Upper lobe of left lung (tissue), 4 donors: Measurements from ENCODE around the gene AMELX.

Source experiments
- EP300 ChIP-seq, 4 donors: sonication (generic); formaldehyde crosslinking; IDR thresholded peaks; one replicate each; pipeline ENCODE4 v1.5.1; 2017; ENCODE audit warnings: antibody characterized with exemption in 4 of 4, control low read depth in 2 of 4
- POLR2AphosphoS5 ChIP-seq, 2 donors: sonication (generic); formaldehyde crosslinking; IDR thresholded peaks; one replicate each; pipeline ENCODE4 v1.5.1; 2017; ENCODE audit warnings: antibody characterized with exemption in 2 of 2
- TF ChIP-seq, protein P1 (sequence below), 6 experiments: fragments of 450-650 bp in 4 of 6; fragments of 200-600 bp in 2 of 6; sonication (generic) in 2 of 6; IDR thresholded peaks; one replicate each; pipeline ENCODE4 v1.5.1; 2016 to 2019; ENCODE audit warnings: antibody characterized with exemption in 6 of 6

DNA sequence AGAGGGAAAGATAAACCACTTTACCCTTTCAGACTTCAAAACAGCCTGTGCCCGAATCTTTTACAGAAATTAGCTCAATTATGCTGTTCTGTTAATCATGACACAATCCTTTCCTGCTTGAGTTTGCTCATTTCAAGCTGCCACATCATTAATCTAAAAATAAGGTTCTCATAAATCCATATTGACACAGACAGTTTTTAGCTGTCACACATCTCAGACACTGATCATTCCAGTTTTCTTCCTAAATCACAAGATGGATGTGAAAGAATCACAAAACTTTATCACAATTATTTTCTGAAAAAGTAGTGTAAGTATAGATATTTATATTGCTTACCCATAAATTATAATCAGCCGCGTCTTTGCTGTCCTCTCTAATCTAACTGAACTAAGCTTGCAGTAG, 27.9 kb upstream of the AMELX start:
- TF ChIP-seq POLR2AphosphoS5 (IDR thresholded peaks at IDR 0.05): no peak
- TF ChIP-seq, protein P1, sequence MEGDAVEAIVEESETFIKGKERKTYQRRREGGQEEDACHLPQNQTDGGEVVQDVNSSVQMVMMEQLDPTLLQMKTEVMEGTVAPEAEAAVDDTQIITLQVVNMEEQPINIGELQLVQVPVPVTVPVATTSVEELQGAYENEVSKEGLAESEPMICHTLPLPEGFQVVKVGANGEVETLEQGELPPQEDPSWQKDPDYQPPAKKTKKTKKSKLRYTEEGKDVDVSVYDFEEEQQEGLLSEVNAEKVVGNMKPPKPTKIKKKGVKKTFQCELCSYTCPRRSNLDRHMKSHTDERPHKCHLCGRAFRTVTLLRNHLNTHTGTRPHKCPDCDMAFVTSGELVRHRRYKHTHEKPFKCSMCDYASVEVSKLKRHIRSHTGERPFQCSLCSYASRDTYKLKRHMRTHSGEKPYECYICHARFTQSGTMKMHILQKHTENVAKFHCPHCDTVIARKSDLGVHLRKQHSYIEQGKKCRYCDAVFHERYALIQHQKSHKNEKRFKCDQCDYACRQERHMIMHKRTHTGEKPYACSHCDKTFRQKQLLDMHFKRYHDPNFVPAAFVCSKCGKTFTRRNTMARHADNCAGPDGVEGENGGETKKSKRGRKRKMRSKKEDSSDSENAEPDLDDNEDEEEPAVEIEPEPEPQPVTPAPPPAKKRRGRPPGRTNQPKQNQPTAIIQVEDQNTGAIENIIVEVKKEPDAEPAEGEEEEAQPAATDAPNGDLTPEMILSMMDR (IDR thresholded peaks at IDR 0.05): no peak
- no peak for TF ChIP-seq EP300 (IDR thresholded peaks at IDR 0.05)
